Subcutaneous abdominal adipose tissue (tissue), 5 donors: ENCODE data around the gene SPTBN1.
A peak's percentile ranks its signal among the peaks of the same experiment; 100 is the strongest.

Experiments used
- H3K27ac ChIP-seq: one replicate; pipeline ENCODE4 v1.7.0; 2013; ENCODE audit warnings: low read depth, mild to moderate bottlenecking, inconsistent platforms, low read length, moderate library complexity
- H3K27me3 ChIP-seq, 5 donors: one replicate each; pipeline ENCODE4 v1.7.0; 2013; ENCODE audit warnings: low read length in 5 of 5, inconsistent platforms in 1 of 5; ENCODE audit not compliant: control insufficient read depth in 5 of 5, insufficient read depth in 4 of 5
- H3K36me3 ChIP-seq, 5 donors: one replicate each; pipeline ENCODE4 v1.7.0; 2013; ENCODE audit warnings: low read length in 5 of 5; ENCODE audit not compliant: control insufficient read depth in 5 of 5, insufficient read depth in 5 of 5
- H3K4me1 ChIP-seq, 5 donors: one replicate each; pipeline ENCODE4 v1.7.0; 2013; ENCODE audit warnings: low read length in 5 of 5, mild to moderate bottlenecking in 3 of 5, moderate library complexity in 1 of 5; ENCODE audit not compliant: control insufficient read depth in 5 of 5, insufficient read depth in 5 of 5
- H3K4me3 ChIP-seq, 5 donors: one replicate each; pipeline ENCODE4 v1.7.0; 2013; ENCODE audit warnings: low read length in 5 of 5, low read depth in 1 of 5
- H3K9ac ChIP-seq, 5 donors: one replicate each; pipeline ENCODE4 v1.7.0; 2013; ENCODE audit warnings: low read length in 5 of 5, mild to moderate bottlenecking in 4 of 5, moderate library complexity in 3 of 5
- H3K9me3 ChIP-seq, 5 donors: one replicate each; pipeline ENCODE4 v1.7.0; 2013; ENCODE audit warnings: low read length in 5 of 5; ENCODE audit not compliant: control insufficient read depth in 5 of 5
- donor health status: healthy.
- donor health status: healthy.
- donor health status: healthy.
- donor health status: healthy.
- donor health status: healthy.

The SPTBN1 gene

DNA sequence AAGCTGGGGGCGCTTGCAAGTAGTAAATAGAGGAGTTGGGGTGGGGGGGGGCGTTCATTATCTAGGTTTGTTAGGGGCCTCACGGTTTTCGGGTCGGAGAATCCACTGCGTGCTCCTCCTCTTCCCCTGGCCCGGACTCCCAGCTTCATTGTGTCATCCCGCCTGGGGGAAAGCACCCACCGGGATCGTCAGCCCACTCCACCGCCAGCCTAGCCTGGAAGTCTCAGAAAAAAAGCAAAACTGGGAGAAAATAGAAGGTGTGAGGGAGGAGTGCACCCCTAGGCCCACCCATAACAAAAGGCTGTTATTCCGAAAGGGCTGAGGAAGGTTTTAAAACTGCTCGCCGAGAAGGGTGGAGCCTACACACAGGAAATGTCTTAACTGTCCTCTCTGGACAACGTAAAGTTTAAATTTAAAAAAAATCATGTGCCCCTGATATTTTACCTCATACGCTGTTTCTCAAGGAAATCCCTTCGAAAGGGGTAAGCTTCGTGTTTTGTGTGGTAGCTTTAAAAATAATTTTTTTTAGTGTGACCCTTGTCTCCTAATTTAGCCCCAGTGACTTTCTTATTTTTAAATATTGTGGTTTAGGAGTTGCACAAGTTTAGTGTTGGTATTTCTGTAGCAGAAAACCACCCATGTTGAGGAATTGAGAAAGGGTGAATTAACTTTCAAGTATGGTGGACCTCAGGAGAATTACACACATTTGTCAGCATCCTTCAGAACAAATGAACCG, 104.2 kb downstream of the SPTBN1 start:
- Histone ChIP-seq H3K9me3 (no peaks in the 10 kb centered on the region), H3K36me3 (no peaks in the 10 kb centered on the region), H3K4me3 (peak overlapping the region; percentile 61 to 75 (median 69)), H3K27ac (peak overlapping the region; percentile 98), H3K27me3 (no peaks in the 10 kb centered on the region), H3K9ac (peak overlapping the region; percentile 59 to 94 (median 86)), H3K4me1 (peaks cover 9 to 71% (median 67%) of the 10 kb centered on the region in 5 donors)

- peak overlapping the region in 1 of 5 donors; percentile 75 for H3K4me3 ChIP-seq
- peak overlapping the region in 3 of 5 donors; percentile 42 to 94 (median 86) for H3K9ac ChIP-seq
- H3K36me3 ChIP-seq: no peaks in the 10 kb centered on the region
- peaks cover 9 to 66% (median 60%) of the 10 kb centered on the region in 5 donors for H3K4me1 ChIP-seq
- no peaks in the 10 kb centered on the region for H3K27me3 ChIP-seq
- H3K9me3 ChIP-seq: no peaks in the 10 kb centered on the region
- H3K27ac ChIP-seq: peak overlapping the region; percentile 98
Observed at GRCh38 chr2:54561010-54561409, 104.9 kb downstream of the SPTBN1 start.

DNA sequence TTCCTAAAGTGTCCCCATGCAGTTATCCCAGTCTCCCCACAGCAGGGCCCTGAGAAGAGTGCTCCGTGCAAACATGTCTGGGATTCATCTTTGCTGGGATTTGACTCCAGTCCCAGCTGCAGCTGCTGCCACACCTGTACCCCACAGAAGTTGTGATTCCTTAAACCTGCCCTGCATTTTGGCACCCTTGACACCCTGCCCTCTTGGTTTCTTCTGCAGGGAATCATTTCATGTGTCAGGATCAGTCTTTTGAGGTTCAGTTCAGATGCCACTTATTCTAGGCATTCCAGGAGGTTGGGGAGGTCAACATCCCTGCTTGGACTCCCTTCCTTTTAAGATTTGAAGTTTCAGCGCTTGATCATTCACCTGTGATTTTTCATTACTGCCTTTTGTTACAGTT, 108.3 kb downstream of the SPTBN1 start:
- Histone ChIP-seq H3K27ac (peak overlapping the region; percentile 8), H3K27me3 (no peaks in the 10 kb centered on the region), H3K4me3 (no peak overlapping the region), H3K9ac (no peak overlapping the region), H3K4me1 (peaks cover 4 to 46% (median 32%) of the 10 kb centered on the region in 5 donors), H3K9me3 (no peaks in the 10 kb centered on the region), H3K36me3 (peaks cover 0 to 2% (median 0%) of the 10 kb centered on the region in 5 donors)

DNA sequence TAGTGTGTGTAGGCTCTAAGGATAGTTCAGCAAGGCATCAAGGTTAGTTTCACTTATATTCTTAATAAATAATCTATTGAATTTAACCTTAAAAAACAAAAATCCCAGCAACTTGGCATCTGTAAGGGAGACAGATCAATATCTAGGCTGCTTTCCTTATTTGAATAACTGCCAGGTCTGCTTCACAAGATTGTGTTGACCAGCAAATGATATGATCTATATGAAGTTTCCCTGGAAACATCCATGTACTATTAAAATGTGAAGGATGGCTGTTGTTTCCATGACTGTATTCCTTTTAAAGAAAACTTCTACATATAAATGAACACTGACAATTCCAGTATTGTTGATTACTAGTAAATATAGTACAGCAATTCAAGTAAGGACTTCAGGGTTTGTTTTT, 109.4 kb downstream of the SPTBN1 start:
- H3K4me1 ChIP-seq: peaks cover 6 to 47% (median 34%) of the 10 kb centered on the region in 5 donors
- H3K27ac ChIP-seq: peak overlapping the region; percentile 8
- H3K9me3 ChIP-seq: no peaks in the 10 kb centered on the region
- no peak overlapping the region for H3K4me3 ChIP-seq
- H3K27me3 ChIP-seq: no peaks in the 10 kb centered on the region
- H3K9ac ChIP-seq: no peak overlapping the region
- peaks cover 0 to 2% (median 0%) of the 10 kb centered on the region in 5 donors for H3K36me3 ChIP-seq

DNA sequence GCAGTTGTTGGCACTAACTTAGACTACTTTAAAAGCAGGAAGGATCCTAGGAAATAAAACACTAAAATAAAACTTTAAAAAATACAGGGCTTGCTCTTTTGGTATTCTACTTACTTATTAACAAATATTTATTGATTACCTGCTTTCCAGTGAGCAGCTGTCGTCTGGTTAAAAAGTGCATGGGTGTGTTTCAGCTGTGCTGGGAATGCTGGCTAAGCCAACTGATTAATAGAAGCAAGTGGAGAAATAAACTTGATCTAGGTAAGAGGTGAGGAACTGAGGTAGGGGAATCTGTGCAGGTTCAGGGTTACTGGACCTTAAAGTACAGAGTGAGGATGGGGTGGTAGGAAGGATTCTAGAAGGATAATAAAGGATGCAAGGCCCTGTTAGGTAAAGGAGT, 110.8 kb downstream of the SPTBN1 start:
- Histone ChIP-seq H3K4me3 (no peak overlapping the region), H3K27ac (no peak overlapping the region), H3K27me3 (no peaks in the 10 kb centered on the region), H3K9ac (no peak overlapping the region), H3K9me3 (no peaks in the 10 kb centered on the region), H3K4me1 (peaks cover 8 to 51% (median 38%) of the 10 kb centered on the region in 5 donors), H3K36me3 (peaks cover 0 to 2% (median 0%) of the 10 kb centered on the region in 5 donors)

DNA sequence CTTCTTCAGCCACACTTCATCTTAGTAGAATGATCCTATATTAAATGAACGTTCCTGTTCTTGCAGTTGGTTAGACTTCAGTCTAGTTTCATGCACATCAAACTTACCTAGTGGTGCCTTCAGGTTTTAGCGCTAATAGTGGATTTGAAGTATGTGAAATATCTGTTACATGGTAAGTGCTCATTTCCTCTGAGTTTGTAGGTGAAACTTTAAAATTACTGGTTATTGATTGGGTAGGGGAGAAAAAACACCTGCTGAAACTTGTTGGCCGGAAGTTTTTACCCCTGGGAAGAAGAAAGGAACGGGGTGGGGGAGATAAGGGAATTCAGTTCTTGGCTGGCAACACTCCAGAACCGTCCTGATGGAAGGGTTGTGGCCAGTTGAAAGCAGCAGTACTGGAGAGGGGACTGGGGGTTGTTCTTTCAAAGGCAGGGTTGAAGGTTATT, 112.8 kb downstream of the SPTBN1 start:
- Histone ChIP-seq H3K4me3 (no peak overlapping the region), H3K4me1 (peaks cover 12 to 64% (median 51%) of the 10 kb centered on the region in 5 donors), H3K27me3 (no peaks in the 10 kb centered on the region), H3K9me3 (no peaks in the 10 kb centered on the region), H3K27ac (peak overlapping the region; percentile 80), H3K9ac (peak overlapping the region in 1 of 5 donors; percentile 7), H3K36me3 (peaks cover 0 to 2% (median 0%) of the 10 kb centered on the region in 5 donors)

DNA sequence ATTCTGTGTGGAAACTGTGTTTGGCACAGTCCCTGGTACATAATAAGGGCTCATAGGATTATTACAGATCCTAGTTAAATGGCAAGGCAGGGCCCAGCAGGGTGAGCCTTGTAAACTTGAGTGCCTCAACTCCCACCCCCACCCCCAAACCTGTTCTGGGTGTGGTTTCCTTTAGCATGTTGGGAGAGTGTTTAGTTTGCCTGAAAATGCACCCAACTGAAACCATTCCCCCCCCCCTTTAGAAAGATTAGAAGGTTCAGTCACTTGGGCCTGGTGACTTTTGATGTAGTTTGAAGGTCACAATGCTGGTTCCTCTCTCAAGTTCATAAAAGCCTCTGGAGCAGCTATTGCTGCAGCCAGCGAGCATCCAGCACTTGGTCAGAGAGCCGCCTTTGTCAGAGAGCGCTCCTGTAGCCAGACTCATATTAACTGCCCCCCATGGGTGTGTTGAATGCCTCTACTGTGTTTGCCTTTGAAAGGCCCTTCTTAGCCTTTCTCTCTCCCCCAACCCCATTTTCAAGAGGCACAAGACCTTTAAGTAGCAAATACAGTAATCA, 113.7 kb downstream of the SPTBN1 start:
- Histone ChIP-seq H3K4me3 (peak overlapping the region in 1 of 5 donors; percentile 25), H3K27me3 (no peaks in the 10 kb centered on the region), H3K9ac (peak overlapping the region in 1 of 5 donors; percentile 16), H3K36me3 (peaks cover 0 to 4% (median 0%) of the 10 kb centered on the region in 5 donors), H3K27ac (peak overlapping the region; percentile 80), H3K9me3 (no peaks in the 10 kb centered on the region), H3K4me1 (peaks cover 20 to 73% (median 60%) of the 10 kb centered on the region in 5 donors)

DNA sequence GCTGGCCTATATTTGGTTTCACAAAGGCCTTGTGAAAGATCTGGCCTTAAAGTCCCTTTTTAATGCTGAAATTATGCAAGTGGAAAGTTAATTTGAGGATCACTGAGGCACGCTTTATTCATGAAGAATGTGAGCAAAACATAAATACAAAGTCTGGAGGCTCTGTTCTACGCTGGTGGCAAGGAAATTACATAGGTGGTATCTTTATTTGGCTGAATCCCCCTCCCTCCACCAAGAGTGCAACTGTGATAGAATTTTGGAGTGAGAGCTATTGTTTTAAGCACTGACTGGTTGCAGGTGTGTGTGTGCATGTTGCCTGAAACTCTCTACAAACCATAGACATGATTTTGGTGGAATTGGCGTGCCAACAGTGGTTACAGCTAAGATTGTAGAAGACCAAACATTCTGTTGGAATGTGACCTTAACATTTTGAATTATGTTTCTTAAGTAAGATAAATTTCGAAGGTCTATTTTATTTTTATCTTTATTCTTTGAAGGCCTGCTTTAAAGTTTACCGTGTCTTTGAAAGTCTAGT, 114.3 kb downstream of the SPTBN1 start:
- Histone ChIP-seq H3K27me3 (no peaks in the 10 kb centered on the region), H3K9me3 (no peaks in the 10 kb centered on the region), H3K4me3 (no peak overlapping the region), H3K4me1 (peaks cover 20 to 71% (median 64%) of the 10 kb centered on the region in 5 donors), H3K9ac (peak overlapping the region in 2 of 5 donors; percentile 5 to 16), H3K27ac (peak overlapping the region; percentile 80), H3K36me3 (peaks cover 0 to 4% (median 1%) of the 10 kb centered on the region in 5 donors)

DNA sequence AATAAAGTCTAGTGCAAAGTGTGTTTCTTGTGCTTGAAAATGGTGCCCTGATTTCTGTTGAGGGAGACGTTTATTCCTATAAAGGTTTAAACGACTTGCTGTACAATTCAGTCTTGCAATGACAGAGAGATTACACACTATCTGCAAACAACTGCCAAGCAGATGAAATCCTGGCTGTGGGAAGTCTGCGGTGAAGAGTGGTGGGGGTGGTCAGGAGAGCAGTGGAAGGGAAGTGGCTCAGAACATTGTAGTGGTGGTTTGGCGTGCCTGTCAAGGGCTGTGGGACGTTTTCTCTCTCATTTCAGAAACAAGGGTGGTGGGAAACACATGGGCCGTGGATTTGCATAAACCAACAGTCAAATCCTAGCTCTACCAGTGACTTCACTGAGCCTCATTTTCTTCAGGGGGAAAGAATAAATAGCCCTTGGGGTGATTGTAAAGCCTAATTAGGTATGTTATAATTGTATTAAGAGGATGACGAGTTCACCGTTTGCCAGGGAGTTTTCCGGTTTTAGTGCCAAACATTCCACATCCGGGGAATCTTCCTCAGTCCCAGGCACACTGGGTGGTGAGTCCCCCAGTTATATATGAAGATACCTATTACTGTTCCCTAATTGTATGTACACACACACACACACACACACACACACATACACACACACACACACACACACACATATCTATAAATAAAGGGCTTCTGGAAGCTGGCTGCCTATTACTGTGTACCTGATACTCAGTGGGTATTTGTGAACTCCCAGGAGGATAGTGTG, 115.0 kb downstream of the SPTBN1 start:
- peaks cover 0 to 7% (median 2%) of the 10 kb centered on the region in 5 donors for H3K36me3 ChIP-seq
- H3K9me3 ChIP-seq: no peaks in the 10 kb centered on the region
- H3K4me3 ChIP-seq: no peak overlapping the region
- peak overlapping the region in 3 of 5 donors; percentile 15 to 50 (median 35) for H3K9ac ChIP-seq
- peak overlapping the region; percentile 80 for H3K27ac ChIP-seq
- no peaks in the 10 kb centered on the region for H3K27me3 ChIP-seq
- peaks cover 20 to 74% (median 67%) of the 10 kb centered on the region in 5 donors for H3K4me1 ChIP-seq
